Upper lobe of right lung (tissue), 1 donor: Measurements from ENCODE around the gene THSD4. TPM values are rescaled to one million over a fixed set of nuclear protein-coding genes. Genes with fewer than 3 reads are reported as not detected.

Experiments used
- ATAC-seq: fragments of 200-7000 bp; cut with Tn5 transposase; one replicate; pipeline ENCODE4 v1.9.1; 2020; ENCODE audit warnings: mild to moderate bottlenecking, moderate library complexity
- DNase-seq: peaks from one replicate; pipeline ENCODE4 v3.0.0-alpha.2; 2020
- H3K27ac ChIP-seq: fragments of 200-600 bp; one replicate; pipeline ENCODE4 v1.8.0; 2022
- H3K27me3 ChIP-seq: fragments of 200-600 bp; one replicate; pipeline ENCODE4 v1.8.0; 2022; ENCODE audit warnings: mild to moderate bottlenecking
- H3K36me3 ChIP-seq: fragments of 200-600 bp; one replicate; pipeline ENCODE4 v1.8.0; 2022
- H3K4me1 ChIP-seq: fragments of 200-600 bp; one replicate; pipeline ENCODE4 v1.8.0; 2022
- H3K4me3 ChIP-seq: fragments of 200-600 bp; one replicate; pipeline ENCODE4 v1.8.0; 2022; ENCODE audit warnings: mild to moderate bottlenecking
- H3K9me3 ChIP-seq: fragments of 200-600 bp; one replicate; pipeline ENCODE4 v1.8.0; 2022
- CTCF ChIP-seq: fragments of 200-600 bp; IDR thresholded peaks from one replicate; pipeline ENCODE4 v1.8.0; 2022; ENCODE audit warnings: antibody characterized with exemption
- intact Hi-C: fragments of 100-400 bp; cut with DNase I; formaldehyde crosslinking; loops from one replicate; pipeline ENCODE4 v1.11.0; 2022
- total RNA-seq: library from RNA; stranded (reverse); fragmentation: NEBNext Ultra II Directional; extraction: Animal tissue kit (Norgen Biotek cat#: 25700); gene quantifications from one replicate; pipeline ENCODE4 v1.2.1, GENCODE V29; 2021
- donor health status: DM: no; HTN: yes; CAD: no; lungs with severe emphysema.

THSD4 gene
- total RNA-seq, 1 donor from 2014 or later: 25.6 TPM

GRCh38 chr15:71281256-71281655 lies 166.0 kb downstream of the THSD4 start:
- Histone ChIP-seq H3K36me3 (no peaks in the 10 kb centered on the region), H3K4me1 (peaks cover 20% of the 10 kb centered on the region), H3K9me3 (no peaks in the 10 kb centered on the region), H3K27ac (no peak overlapping the region), H3K4me3 (no peak overlapping the region), H3K27me3 (no peaks in the 10 kb centered on the region)
- no peak for TF ChIP-seq CTCF
- intact Hi-C loops: no loop called here
- no peak for DNase-seq
- ATAC-seq: no peak

- ATAC-seq (no peak), DNase-seq (no peak)
- Histone ChIP-seq H3K9me3 (no peaks in the 10 kb centered on the region), H3K36me3 (no peaks in the 10 kb centered on the region), H3K4me3 (no peak overlapping the region), H3K27ac (no peak overlapping the region), H3K4me1 (peaks cover 20% of the 10 kb centered on the region), H3K27me3 (no peaks in the 10 kb centered on the region)
- TF ChIP-seq CTCF: no peak
- intact Hi-C loops: no loop called here
These were observed 166.8 kb downstream of the THSD4 start for GRCh38 chr15:71282076-71282475.

- DNase-seq (no peak), ATAC-seq (no peak)
- no peak overlapping the region for H3K4me3 ChIP-seq
- TF ChIP-seq CTCF: no peak
- H3K9me3 ChIP-seq: no peaks in the 10 kb centered on the region
- intact Hi-C loops: no loop called here
- H3K4me1 ChIP-seq: no peaks in the 10 kb centered on the region
- H3K36me3 ChIP-seq: no peaks in the 10 kb centered on the region
- no peaks in the 10 kb centered on the region for H3K27me3 ChIP-seq
- no peak overlapping the region for H3K27ac ChIP-seq
These were observed 173.2 kb downstream of the THSD4 start for GRCh38 chr15:71288348-71288955.

GRCh38 chr15:71290002-71290401 lies 174.7 kb downstream of the THSD4 start:
- Histone ChIP-seq H3K36me3 (no peaks in the 10 kb centered on the region), H3K4me1 (no peaks in the 10 kb centered on the region), H3K4me3 (no peak overlapping the region), H3K27ac (no peak overlapping the region), H3K27me3 (no peaks in the 10 kb centered on the region), H3K9me3 (no peaks in the 10 kb centered on the region)
- DNase-seq: no peak
- intact Hi-C loops: no loop called here
- no peak for ATAC-seq
- TF ChIP-seq CTCF: no peak

- Histone ChIP-seq H3K4me3 (no peak overlapping the region), H3K9me3 (no peaks in the 10 kb centered on the region), H3K27ac (no peak overlapping the region), H3K36me3 (no peaks in the 10 kb centered on the region), H3K27me3 (no peaks in the 10 kb centered on the region), H3K4me1 (no peaks in the 10 kb centered on the region)
- ATAC-seq: no peak
- intact Hi-C loops: no loop called here
- DNase-seq: no peak
- no peak for TF ChIP-seq CTCF
These were observed 175.8 kb downstream of the THSD4 start for GRCh38 chr15:71290881-71291635.
